ENCODE results near the gene EPHA6.
"Not testable (repeated sequence)": the region's sequence is repeated elsewhere in the genome, so short reads cannot be mapped to it uniquely, and the experiment has no call there.

The EPHA6 gene

GRCh38 chr3:97438131-97438530, 623.7 kb downstream of the EPHA6 start:
- no peaks in the 10 kb centered on the region for H3K36me3 ChIP-seq (ENCODE audit: insufficient read depth, low read length)
- H3K9ac ChIP-seq (ENCODE audit: insufficient read length) = no peak overlapping the region
- no peaks in the 10 kb centered on the region for H3K9me3 ChIP-seq (ENCODE audit: low read depth, low read length)
- DNase-seq (ENCODE audit: low read depth, low spot score) = no peak
- H3K27ac ChIP-seq = no peak overlapping the region
- no peak overlapping the region for H3K4me3 ChIP-seq
- TF ChIP-seq POLR2AphosphoS5 (IDR thresholded peaks at IDR 0.05; ENCODE audit: borderline replicate concordance, low read depth, low read length) (no peak), EZH2 (IDR thresholded peaks at IDR 0.05) (no peak), FOXP2 (optimal IDR thresholded peaks at IDR 0.05; ENCODE audit: control extremely low read depth, extremely low read length, insufficient read depth) (no peak)

DNA sequence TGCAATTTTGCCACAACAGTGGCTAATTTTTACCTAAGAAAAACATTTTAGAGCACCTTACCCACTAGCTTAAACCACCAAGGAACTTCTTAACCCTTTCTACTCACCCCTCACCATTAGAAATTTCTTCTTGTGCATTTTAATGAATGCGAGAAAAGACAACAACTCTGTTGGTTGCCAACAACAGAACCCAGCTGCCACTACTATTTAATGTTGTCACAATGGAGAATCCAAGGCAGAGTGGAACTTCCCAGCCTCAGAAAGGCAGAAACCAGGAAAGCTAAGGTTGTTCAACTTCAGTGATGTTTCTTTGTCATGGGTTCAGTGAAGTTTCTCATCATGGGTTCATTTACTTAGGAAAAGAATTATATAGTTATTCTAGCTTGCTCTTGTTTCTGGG, 625.0 kb downstream of the EPHA6 start:
- H3K4me3 ChIP-seq = no peak overlapping the region
- H3K9ac ChIP-seq (ENCODE audit: insufficient read length) = no peak overlapping the region
- no peak for DNase-seq (ENCODE audit: low read depth, low spot score)
- no peaks in the 10 kb centered on the region for H3K36me3 ChIP-seq (ENCODE audit: insufficient read depth, low read length)
- no peaks in the 10 kb centered on the region for H3K9me3 ChIP-seq (ENCODE audit: low read depth, low read length)
- TF ChIP-seq EZH2 (IDR thresholded peaks at IDR 0.05) (no peak), FOXP2 (optimal IDR thresholded peaks at IDR 0.05; ENCODE audit: control extremely low read depth, extremely low read length, insufficient read depth) (no peak), POLR2AphosphoS5 (IDR thresholded peaks at IDR 0.05; ENCODE audit: borderline replicate concordance, low read depth, low read length) (no peak)
- H3K27ac ChIP-seq = no peak overlapping the region

GRCh38 chr3:97464035-97464434, 649.6 kb downstream of the EPHA6 start:
- Histone ChIP-seq H3K27ac (no peak overlapping the region), H3K9ac (ENCODE audit: insufficient read length) (no peak overlapping the region)

DNA sequence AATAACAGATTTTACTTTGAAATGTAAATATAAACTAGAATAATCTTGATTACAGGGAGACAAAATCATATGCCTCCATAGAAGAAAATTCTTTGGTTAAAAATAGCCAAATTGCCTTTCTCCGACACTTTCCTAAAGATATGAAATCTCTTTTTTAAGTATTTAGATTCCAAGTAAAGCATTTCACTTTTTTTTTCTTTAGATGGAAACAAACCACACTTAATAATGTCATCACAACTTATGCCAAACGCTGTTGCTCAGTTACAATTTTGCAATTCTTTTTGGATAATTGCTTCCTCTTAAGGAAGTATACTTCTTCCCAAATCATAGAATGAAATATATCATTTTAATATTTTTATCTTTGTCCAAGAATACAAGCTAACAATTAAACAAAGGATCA, 656.1 kb downstream of the EPHA6 start:
- no peak for DNase-seq (ENCODE audit: low read depth, low spot score)
- Histone ChIP-seq H3K4me3 (no peak overlapping the region), H3K27ac (no peak overlapping the region), H3K36me3 (ENCODE audit: insufficient read depth, low read length) (no peaks in the 10 kb centered on the region), H3K9me3 (ENCODE audit: low read depth, low read length) (no peaks in the 10 kb centered on the region), H3K9ac (ENCODE audit: insufficient read length) (no peak overlapping the region)
- TF ChIP-seq POLR2AphosphoS5 (IDR thresholded peaks at IDR 0.05; ENCODE audit: borderline replicate concordance, low read depth, low read length) (no peak), EZH2 (IDR thresholded peaks at IDR 0.05) (no peak), FOXP2 (optimal IDR thresholded peaks at IDR 0.05; ENCODE audit: control extremely low read depth, extremely low read length, insufficient read depth) (no peak)

More at GRCh38 chr3:97464035-97464434, 649.6 kb downstream of the EPHA6 start:
- TF ChIP-seq POLR2AphosphoS5 (IDR thresholded peaks at IDR 0.05; ENCODE audit: borderline replicate concordance, low read depth, low read length) (no peak), EZH2 (IDR thresholded peaks at IDR 0.05) (no peak), FOXP2 (optimal IDR thresholded peaks at IDR 0.05; ENCODE audit: control extremely low read depth, extremely low read length, insufficient read depth) (no peak)
- no peaks in the 10 kb centered on the region for H3K36me3 ChIP-seq (ENCODE audit: insufficient read depth, low read length)
- DNase-seq (ENCODE audit: low read depth, low spot score) = no peak
- no peak overlapping the region for H3K4me3 ChIP-seq
- no peaks in the 10 kb centered on the region for H3K9me3 ChIP-seq (ENCODE audit: low read depth, low read length)

DNA sequence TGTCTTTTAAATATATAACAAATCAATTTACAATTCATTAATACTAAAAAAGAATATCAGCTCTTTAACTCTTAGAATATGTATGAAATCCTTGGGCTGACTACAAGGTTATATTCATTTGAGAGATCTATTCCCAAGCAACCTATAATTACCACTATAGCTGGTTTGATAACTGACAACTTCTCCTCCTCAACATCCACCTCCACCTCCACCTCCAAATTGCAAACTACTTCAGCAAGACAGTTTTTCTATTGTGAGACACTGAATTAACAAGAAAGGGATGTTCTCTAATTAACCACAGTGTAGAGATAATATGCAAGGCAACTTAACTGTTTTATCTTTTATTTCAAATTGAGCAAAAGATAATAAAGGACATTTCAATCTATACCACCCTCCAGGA, 665.3 kb downstream of the EPHA6 start:
- TF ChIP-seq FOXP2 (optimal IDR thresholded peaks at IDR 0.05; ENCODE audit: control extremely low read depth, extremely low read length, insufficient read depth) = no peak
- TF ChIP-seq POLR2AphosphoS5 (IDR thresholded peaks at IDR 0.05; ENCODE audit: borderline replicate concordance, low read depth, low read length) = no peak
- TF ChIP-seq EZH2 (IDR thresholded peaks at IDR 0.05) = no peak
- no peaks in the 10 kb centered on the region for H3K36me3 ChIP-seq (ENCODE audit: insufficient read depth, low read length)
- no peak overlapping the region for H3K9ac ChIP-seq (ENCODE audit: insufficient read length)
- no peak overlapping the region for H3K27ac ChIP-seq
- H3K4me3 ChIP-seq = no peak overlapping the region
- no peaks in the 10 kb centered on the region for H3K9me3 ChIP-seq (ENCODE audit: low read depth, low read length)
- DNase-seq (ENCODE audit: low read depth, low spot score) = no peak

- H3K27ac ChIP-seq; H3K4me3 ChIP-seq; H3K36me3 ChIP-seq (ENCODE audit: insufficient read depth, low read length); H3K9ac ChIP-seq (ENCODE audit: insufficient read length); H3K9me3 ChIP-seq (ENCODE audit: low read depth, low read length); DNase-seq (ENCODE audit: low read depth, low spot score): not testable (repeated sequence)
These were observed 666.4 kb downstream of the EPHA6 start for GRCh38 chr3:97480696-97481289.

DNA sequence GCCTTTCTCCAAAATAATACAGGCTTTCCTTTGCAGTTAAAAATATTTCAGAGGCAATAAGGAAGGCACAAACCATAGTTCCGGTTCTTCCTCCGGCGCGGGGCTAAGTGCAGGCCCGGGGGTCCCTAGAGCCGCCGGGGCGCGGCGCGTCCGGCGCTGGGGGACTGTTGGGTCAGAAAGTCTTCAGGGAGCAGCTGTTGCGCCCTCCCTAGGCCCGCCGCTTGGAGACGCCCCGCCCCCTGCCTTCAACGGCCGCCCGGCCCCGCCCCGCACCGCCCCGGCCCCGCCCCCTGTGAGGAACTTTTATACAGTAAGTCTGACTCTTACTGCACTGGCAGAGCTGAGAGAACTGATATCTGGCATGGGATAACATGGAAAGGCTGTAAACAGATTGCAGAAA, 667.0 kb downstream of the EPHA6 start:
- no peak for DNase-seq (ENCODE audit: low read depth, low spot score)
- Histone ChIP-seq H3K4me3 (no peak overlapping the region), H3K9ac (ENCODE audit: insufficient read length) (no peak overlapping the region), H3K36me3 (ENCODE audit: insufficient read depth, low read length) (no peaks in the 10 kb centered on the region), H3K9me3 (ENCODE audit: low read depth, low read length) (no peaks in the 10 kb centered on the region), H3K27ac (no peak overlapping the region)
- no peak for TF ChIP-seq EZH2 (IDR thresholded peaks at IDR 0.05)
- TF ChIP-seq FOXP2 (optimal IDR thresholded peaks at IDR 0.05; ENCODE audit: control extremely low read depth, extremely low read length, insufficient read depth) = no peak
- TF ChIP-seq POLR2AphosphoS5 (IDR thresholded peaks at IDR 0.05; ENCODE audit: borderline replicate concordance, low read depth, low read length) = no peak

- H3K36me3 ChIP-seq (ENCODE audit: insufficient read depth, low read length) = no peaks in the 10 kb centered on the region
- no peak overlapping the region for H3K27ac ChIP-seq
- H3K9ac ChIP-seq (ENCODE audit: insufficient read length) = no peak overlapping the region
- H3K9me3 ChIP-seq (ENCODE audit: low read depth, low read length) = no peaks in the 10 kb centered on the region
- no peak for TF ChIP-seq POLR2AphosphoS5 (IDR thresholded peaks at IDR 0.05; ENCODE audit: borderline replicate concordance, low read depth, low read length)
- TF ChIP-seq FOXP2 (optimal IDR thresholded peaks at IDR 0.05; ENCODE audit: control extremely low read depth, extremely low read length, insufficient read depth) = no peak
- TF ChIP-seq EZH2 (IDR thresholded peaks at IDR 0.05) = no peak
- H3K4me3 ChIP-seq = no peak overlapping the region
- DNase-seq (ENCODE audit: low read depth, low spot score) = no peak
These were observed 670.8 kb downstream of the EPHA6 start for GRCh38 chr3:97485206-97485605.

DNA sequence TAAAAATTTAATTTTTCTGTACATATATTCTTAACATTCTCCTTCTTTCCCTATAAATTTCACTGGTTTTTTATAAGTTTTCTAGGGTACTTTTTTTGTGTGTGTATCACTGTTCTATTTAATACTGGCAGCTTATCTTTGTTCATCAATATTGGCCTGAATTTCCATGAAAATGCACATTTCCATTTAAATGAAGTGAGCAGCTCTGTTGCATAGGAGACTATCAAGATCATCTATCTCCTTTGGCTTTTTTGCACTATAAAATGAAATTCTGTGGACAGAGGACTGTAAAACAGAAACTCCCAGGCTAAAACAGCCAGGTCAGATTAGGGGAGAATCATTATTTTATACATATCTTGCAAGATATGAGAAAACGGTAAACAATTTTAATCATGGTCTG, 673.2 kb downstream of the EPHA6 start:
- H3K4me3 ChIP-seq = no peak overlapping the region
- no peak for DNase-seq (ENCODE audit: low read depth, low spot score)
- no peak overlapping the region for H3K27ac ChIP-seq
- no peaks in the 10 kb centered on the region for H3K9me3 ChIP-seq (ENCODE audit: low read depth, low read length)
- TF ChIP-seq EZH2 (IDR thresholded peaks at IDR 0.05) = no peak
- TF ChIP-seq FOXP2 (optimal IDR thresholded peaks at IDR 0.05; ENCODE audit: control extremely low read depth, extremely low read length, insufficient read depth) = no peak
- TF ChIP-seq POLR2AphosphoS5 (IDR thresholded peaks at IDR 0.05; ENCODE audit: borderline replicate concordance, low read depth, low read length) = no peak
- H3K9ac ChIP-seq (ENCODE audit: insufficient read length) = no peak overlapping the region
- no peaks in the 10 kb centered on the region for H3K36me3 ChIP-seq (ENCODE audit: insufficient read depth, low read length)

Data from SK-N-MC (cell line).